Fibroblast of lung (primary cell): ENCODE results near the gene FRK. TPM values are rescaled to one million over a fixed set of nuclear protein-coding genes. Genes with fewer than 3 reads are reported as not detected.

Source experiments
- DNase-seq, 2 donors: peaks; one replicate each; pipeline versions ENCODE4 v3.0.0 to v3.0.0-alpha.2; 2010; ENCODE audit warnings: low read depth in 2 of 2
- H2AFZ ChIP-seq: 2 replicates; pipeline ENCODE4 v1.5.1; 2012; ENCODE audit warnings: low read length, control low read depth, inconsistent platforms
- H3K27ac ChIP-seq: 2 replicates; pipeline ENCODE4 v1.5.1; 2011; ENCODE audit warnings: low read length, control low read depth; ENCODE audit not compliant: insufficient read depth
- H3K27me3 ChIP-seq: 2 replicates; pipeline ENCODE4 v1.5.1; 2011; ENCODE audit warnings: mild to moderate bottlenecking, low read length; ENCODE audit not compliant: control insufficient read depth, insufficient read depth
- H3K36me3 ChIP-seq: 2 replicates; pipeline ENCODE4 v1.5.1; 2011; ENCODE audit warnings: low read length; ENCODE audit not compliant: control insufficient read depth, insufficient read depth
- H3K4me1 ChIP-seq: 2 replicates; pipeline ENCODE4 v1.5.1; 2011; ENCODE audit warnings: low read length; ENCODE audit not compliant: control insufficient read depth, insufficient read depth; ENCODE audit errors: extremely low read depth
- H3K4me2 ChIP-seq: 2 replicates; pipeline ENCODE4 v1.5.1; 2011; ENCODE audit warnings: low read length, control low read depth; ENCODE audit not compliant: insufficient read depth; ENCODE audit errors: extremely low read depth
- H3K4me3 ChIP-seq, 4 experiments: fragments of 200-600 bp in 1 of 4; sonication (generic) in 1 of 4; replicated peaks in 1 of 4; 2 replicates each; pipeline ENCODE4 v1.5.1; 2011 to 2016; ENCODE audit warnings: low read length in 4 of 4, low read depth in 3 of 4, mild to moderate bottlenecking in 3 of 4, control low read depth in 2 of 4, inconsistent platforms in 1 of 4, mixed read lengths in 1 of 4; ENCODE audit not compliant: insufficient read depth in 1 of 4; ENCODE audit errors: control extremely low read depth in 1 of 4
- H3K79me2 ChIP-seq: 2 replicates; pipeline ENCODE4 v1.5.1; 2012; ENCODE audit warnings: mild to moderate bottlenecking, low read length, inconsistent platforms; ENCODE audit not compliant: control insufficient read depth, insufficient read depth
- H3K9ac ChIP-seq: 2 replicates; pipeline ENCODE4 v1.5.1; 2011; ENCODE audit warnings: mild to moderate bottlenecking, low read length, control low read depth; ENCODE audit not compliant: insufficient read depth
- H3K9me3 ChIP-seq: 2 replicates; pipeline ENCODE4 v1.5.1; 2012; ENCODE audit warnings: low read depth, low read length; ENCODE audit not compliant: control insufficient read depth, insufficient read depth
- H4K20me1 ChIP-seq: 2 replicates; pipeline ENCODE4 v1.5.1; 2011; ENCODE audit warnings: low read length; ENCODE audit not compliant: control insufficient read depth, insufficient read depth; ENCODE audit errors: extremely low read depth
- EZH2 ChIP-seq: IDR thresholded peaks from 2 replicates; pipeline ENCODE4 v1.5.1; 2012; ENCODE audit warnings: low read length, control low read depth, mild to moderate bottlenecking; ENCODE audit errors: missing control alignments
- polyA plus RNA-seq, 2 donors: library from polyadenylated mRNA; depleted of rRNA in 1 of 2; stranded (reverse) in 1 of 2; unstranded in 1 of 2; fragments of >200 nt; gene quantifications; 2 replicates each; pipeline ENCODE4 v1.2.1, GENCODE V29; 2011 to 2012; ENCODE audit warnings: missing spikeins in 1 of 2
- total RNA-seq: library from RNA; depleted of rRNA; stranded (reverse); fragments of >200 nt; gene quantifications from 2 replicates; pipeline ENCODE4 v1.2.1, GENCODE V29; 2014
- TF ChIP-seq, protein P1 (sequence below), 2 donors: IDR thresholded peaks in 1 of 2; conservative IDR thresholded peaks in 1 of 2; 1 replicate in 1 of 2; 2 replicates in 1 of 2; pipeline ENCODE4 v1.5.1; 2011 to 2012; ENCODE audit warnings: low read length in 2 of 2, control low read depth in 1 of 2, inconsistent platforms in 1 of 2, low read depth in 1 of 2, mild to moderate bottlenecking in 1 of 2

The FRK gene
- total and polyA plus RNA-seq, 2 donors (not counting 1 experiment from before 2014, with no cell fraction given), result 0.18 to 0.33 TPM

DNA sequence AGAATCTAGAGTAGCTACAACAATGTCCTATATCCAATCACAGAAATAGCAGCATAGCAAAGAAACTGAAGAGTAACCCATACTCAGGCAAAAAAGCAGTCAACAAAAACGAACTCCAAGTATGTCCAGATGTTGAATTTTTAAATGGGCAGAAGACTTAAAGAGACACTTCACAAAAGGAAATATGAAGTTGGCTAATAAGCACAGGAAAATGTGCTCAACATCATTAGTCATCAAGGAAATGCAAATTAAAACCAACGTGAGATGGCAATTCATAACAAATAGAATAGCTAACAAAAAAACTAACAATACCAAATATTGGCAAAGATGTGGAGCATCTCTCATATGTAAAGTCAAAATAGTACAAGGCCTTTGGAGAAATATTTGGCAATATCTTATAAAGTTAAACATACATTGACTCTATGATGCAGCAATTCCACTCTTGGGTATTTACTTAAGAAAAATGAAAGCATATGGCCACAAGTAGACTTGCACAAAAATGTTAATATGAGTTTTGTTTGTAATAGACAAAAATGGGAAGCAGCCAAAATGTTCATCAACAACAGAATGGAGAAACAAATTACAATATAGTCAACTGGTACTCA, 37.7 kb downstream of the FRK start:
- Histone ChIP-seq H3K4me1 (no peaks in the 10 kb centered on the region), H4K20me1 (no peaks in the 10 kb centered on the region), H3K27ac (no peak overlapping the region), H3K79me2 (no peaks in the 10 kb centered on the region), H3K9me3 (no peaks in the 10 kb centered on the region), H2AFZ (no peak overlapping the region), H3K9ac (no peak overlapping the region), H3K36me3 (no peaks in the 10 kb centered on the region), H3K27me3 (no peaks in the 10 kb centered on the region), H3K4me3 (no peak overlapping the region), H3K4me2 (no peak overlapping the region)
- TF ChIP-seq EZH2, result no peak
- TF ChIP-seq, protein P1, sequence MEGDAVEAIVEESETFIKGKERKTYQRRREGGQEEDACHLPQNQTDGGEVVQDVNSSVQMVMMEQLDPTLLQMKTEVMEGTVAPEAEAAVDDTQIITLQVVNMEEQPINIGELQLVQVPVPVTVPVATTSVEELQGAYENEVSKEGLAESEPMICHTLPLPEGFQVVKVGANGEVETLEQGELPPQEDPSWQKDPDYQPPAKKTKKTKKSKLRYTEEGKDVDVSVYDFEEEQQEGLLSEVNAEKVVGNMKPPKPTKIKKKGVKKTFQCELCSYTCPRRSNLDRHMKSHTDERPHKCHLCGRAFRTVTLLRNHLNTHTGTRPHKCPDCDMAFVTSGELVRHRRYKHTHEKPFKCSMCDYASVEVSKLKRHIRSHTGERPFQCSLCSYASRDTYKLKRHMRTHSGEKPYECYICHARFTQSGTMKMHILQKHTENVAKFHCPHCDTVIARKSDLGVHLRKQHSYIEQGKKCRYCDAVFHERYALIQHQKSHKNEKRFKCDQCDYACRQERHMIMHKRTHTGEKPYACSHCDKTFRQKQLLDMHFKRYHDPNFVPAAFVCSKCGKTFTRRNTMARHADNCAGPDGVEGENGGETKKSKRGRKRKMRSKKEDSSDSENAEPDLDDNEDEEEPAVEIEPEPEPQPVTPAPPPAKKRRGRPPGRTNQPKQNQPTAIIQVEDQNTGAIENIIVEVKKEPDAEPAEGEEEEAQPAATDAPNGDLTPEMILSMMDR (conservative IDR thresholded peaks at IDR 0.05 in 1 of 2, IDR thresholded peaks at IDR 0.05 in 1 of 2; ENCODE audit: low read depth in 1 of 2, low read length in 2 of 2), result no peak
- DNase-seq, result peak in 1 of 2 donors; percentile 48

DNA sequence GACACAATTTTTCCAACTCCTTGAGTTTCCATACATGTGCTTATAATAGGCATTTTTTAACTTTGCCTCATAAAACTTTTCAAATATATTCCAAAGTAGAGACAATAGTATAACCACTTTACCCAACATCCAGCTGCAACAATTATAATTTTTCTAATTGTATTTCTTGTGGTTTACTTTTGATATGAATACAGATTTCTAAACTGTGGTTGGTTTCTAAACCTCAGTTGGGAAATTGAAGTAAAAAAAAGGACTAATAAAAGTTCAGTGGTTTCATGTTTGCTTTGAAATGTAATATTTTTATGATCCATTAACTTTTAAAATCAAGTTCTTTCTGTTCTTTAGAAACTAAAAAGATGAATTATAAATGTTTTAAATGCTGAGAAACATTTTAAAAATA, 40.0 kb downstream of the FRK start:
- no peaks in the 10 kb centered on the region for H3K36me3 ChIP-seq
- H3K9ac ChIP-seq, result no peak overlapping the region
- H4K20me1 ChIP-seq, result no peaks in the 10 kb centered on the region
- no peaks in the 10 kb centered on the region for H3K79me2 ChIP-seq
- no peaks in the 10 kb centered on the region for H3K27me3 ChIP-seq
- TF ChIP-seq, protein P1 (conservative IDR thresholded peaks at IDR 0.05 in 1 of 2, IDR thresholded peaks at IDR 0.05 in 1 of 2; ENCODE audit: low read depth in 1 of 2, low read length in 2 of 2), result no peak
- no peak for TF ChIP-seq EZH2
- no peak overlapping the region for H3K27ac ChIP-seq
- no peak for DNase-seq
- H3K4me3 ChIP-seq, result no peak overlapping the region
- H3K4me2 ChIP-seq, result no peak overlapping the region
- no peaks in the 10 kb centered on the region for H3K4me1 ChIP-seq
- H3K9me3 ChIP-seq, result no peaks in the 10 kb centered on the region
- no peak overlapping the region for H2AFZ ChIP-seq

DNA sequence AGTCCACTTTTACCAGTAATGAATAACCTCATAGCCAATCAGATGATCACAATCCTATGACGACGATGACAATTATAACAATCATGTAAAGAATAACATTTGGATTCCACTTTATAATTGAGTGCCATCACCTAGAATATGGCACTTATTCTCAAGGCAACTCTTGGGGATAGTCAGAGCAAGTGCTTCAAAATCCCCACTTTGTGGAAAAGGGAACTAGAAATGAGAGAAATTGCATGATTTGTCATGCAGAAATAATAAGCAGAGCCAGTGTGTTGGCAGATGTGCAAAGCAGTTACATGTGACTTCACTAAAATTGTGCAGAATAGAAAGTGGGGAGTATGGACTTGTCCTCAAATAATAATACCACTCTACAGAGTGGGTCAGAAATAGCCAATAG, 41.3 kb downstream of the FRK start:
- no peaks in the 10 kb centered on the region for H3K79me2 ChIP-seq
- no peaks in the 10 kb centered on the region for H3K4me1 ChIP-seq
- H3K4me2 ChIP-seq, result no peak overlapping the region
- H2AFZ ChIP-seq, result no peak overlapping the region
- TF ChIP-seq, protein P1 (conservative IDR thresholded peaks at IDR 0.05 in 1 of 2, IDR thresholded peaks at IDR 0.05 in 1 of 2; ENCODE audit: low read depth in 1 of 2, low read length in 2 of 2), result no peak
- TF ChIP-seq EZH2, result no peak
- no peak overlapping the region for H3K9ac ChIP-seq
- no peaks in the 10 kb centered on the region for H3K36me3 ChIP-seq
- no peaks in the 10 kb centered on the region for H3K9me3 ChIP-seq
- no peak overlapping the region for H3K27ac ChIP-seq
- H3K27me3 ChIP-seq, result no peaks in the 10 kb centered on the region
- no peaks in the 10 kb centered on the region for H4K20me1 ChIP-seq
- no peak for DNase-seq
- H3K4me3 ChIP-seq, result no peak overlapping the region
